DND-41 (cell line): ENCODE results near the gene TAF1B.
A peak's percentile ranks its signal among the peaks of the same experiment; 100 is the strongest.

Experiments
- ATAC-seq: fragments of 200-7000 bp; cut with Tn5 transposase; 3 replicates; pipeline ENCODE4 v1.9.1; 2021; ENCODE audit warnings: low read depth; ENCODE audit not compliant: insufficient read depth
- DNase-seq: peaks from one replicate; pipeline ENCODE4 v3.0.0-alpha.2; 2020
- H2AFZ ChIP-seq: 2 replicates; pipeline ENCODE4 v1.6.0; 2012; ENCODE audit warnings: low read depth, low read length
- H3K27ac ChIP-seq: 2 replicates; pipeline ENCODE4 v1.5.1; 2012; ENCODE audit warnings: low read length, inconsistent platforms
- H3K27me3 ChIP-seq: fragments of 200-600 bp; sonication (generic); 2 replicates; pipeline ENCODE4 v1.6.0; 2012; ENCODE audit warnings: low read length, mild to moderate bottlenecking, inconsistent platforms; ENCODE audit not compliant: insufficient read depth, poor library complexity
- H3K36me3 ChIP-seq: 2 replicates; pipeline ENCODE4 v1.5.1; 2012; ENCODE audit warnings: low read length, inconsistent platforms; ENCODE audit not compliant: insufficient read depth
- H3K4me1 ChIP-seq: 2 replicates; pipeline ENCODE4 v1.5.1; 2012; ENCODE audit warnings: mild to moderate bottlenecking, low read length; ENCODE audit not compliant: insufficient read depth
- H3K4me2 ChIP-seq: 2 replicates; pipeline ENCODE4 v1.6.0; 2012; ENCODE audit warnings: mild to moderate bottlenecking, moderate library complexity, low read length, inconsistent platforms; ENCODE audit not compliant: insufficient read depth
- H3K4me3 ChIP-seq, 2 experiments: fragments of 200-600 bp in 1 of 2; shearing (Covaris generic) in 1 of 2; 2 replicates each; pipeline ENCODE4 v1.5.1; 2012 to 2016; ENCODE audit warnings: inconsistent platforms in 2 of 2, low read length in 2 of 2, mild to moderate bottlenecking in 2 of 2, low read depth in 1 of 2, moderate library complexity in 1 of 2
- H3K79me2 ChIP-seq: 2 replicates; pipeline ENCODE4 v1.6.0; 2012; ENCODE audit warnings: low read length, inconsistent platforms; ENCODE audit not compliant: insufficient read depth
- H3K9ac ChIP-seq: 2 replicates; pipeline ENCODE4 v1.6.0; 2012; ENCODE audit warnings: low read depth, mild to moderate bottlenecking, inconsistent platforms, low read length, moderate library complexity
- H3K9me3 ChIP-seq: 2 replicates; pipeline ENCODE4 v1.5.1; 2012; ENCODE audit warnings: low read length, moderate library complexity, mild to moderate bottlenecking, inconsistent platforms; ENCODE audit not compliant: insufficient read depth, severe bottlenecking
- H4K20me1 ChIP-seq: 2 replicates; pipeline ENCODE4 v1.6.0; 2012; ENCODE audit warnings: low read length; ENCODE audit not compliant: insufficient read depth
- CTCF ChIP-seq: IDR thresholded peaks from 2 replicates; pipeline ENCODE4 v1.5.1; 2012; ENCODE audit warnings: borderline replicate concordance, low read length, moderate library complexity, mild to moderate bottlenecking; ENCODE audit not compliant: poor library complexity, severe bottlenecking; ENCODE audit errors: extremely low read depth
- EZH2 ChIP-seq: IDR thresholded peaks from 3 replicates; pipeline ENCODE4 v1.6.1; 2012; ENCODE audit warnings: borderline replicate concordance, low read depth, mild to moderate bottlenecking, moderate library complexity, low read length, inconsistent platforms; ENCODE audit not compliant: severe bottlenecking

TAF1B gene

GRCh38 chr2:9799011-9799596 is 44.2 kb upstream of the TAF1B start:
- H3K27ac ChIP-seq: no peak overlapping the region
- no peak for TF ChIP-seq EZH2
- no peak for TF ChIP-seq CTCF
- no peak overlapping the region for H3K4me3 ChIP-seq
- no peak overlapping the region for H3K4me2 ChIP-seq
- no peak for DNase-seq
- H3K27me3 ChIP-seq: no peaks in the 10 kb centered on the region
- peak; percentile 16; the same call in 2 of the 3 replicates for ATAC-seq
- H3K9ac ChIP-seq: no peak overlapping the region
- H3K9me3 ChIP-seq: no peaks in the 10 kb centered on the region
- no peaks in the 10 kb centered on the region; the same call in 1 of the 2 replicates for H4K20me1 ChIP-seq
- H2AFZ ChIP-seq: no peak overlapping the region
- no peaks in the 10 kb centered on the region for H3K79me2 ChIP-seq
- peaks cover 3% of the 10 kb centered on the region; the same call in 1 of the 2 replicates for H3K4me1 ChIP-seq
- H3K36me3 ChIP-seq: no peaks in the 10 kb centered on the region

- H3K79me2 ChIP-seq: no peaks in the 10 kb centered on the region
- ATAC-seq (peak; percentile 98), DNase-seq (peak; percentile 85)
- peaks cover 5% of the 10 kb centered on the region for H3K27me3 ChIP-seq
- H2AFZ ChIP-seq: 0 out of 2 replicates have a peak overlapping the region, but pooled peaks have one; percentile 20
- H3K4me2 ChIP-seq: peak overlapping the region; percentile 17
- H3K4me1 ChIP-seq: peaks cover 3% of the 10 kb centered on the region; the same call in 1 of the 2 replicates
- TF ChIP-seq CTCF: peak; percentile 98
- no peak for TF ChIP-seq EZH2
- no peak overlapping the region for H3K27ac ChIP-seq
- H3K36me3 ChIP-seq: no peaks in the 10 kb centered on the region
- no peak overlapping the region for H3K9ac ChIP-seq
- H3K9me3 ChIP-seq: no peaks in the 10 kb centered on the region
- no peaks in the 10 kb centered on the region; the same call in 1 of the 2 replicates for H4K20me1 ChIP-seq
- H3K4me3 ChIP-seq: no peak overlapping the region
These were observed 43.3 kb upstream of the TAF1B start for GRCh38 chr2:9799729-9800632.

GRCh38 chr2:9800639-9800974 is 42.7 kb upstream of the TAF1B start:
- H3K9ac ChIP-seq: no peak overlapping the region

More at GRCh38 chr2:9800639-9800974, 42.7 kb upstream of the TAF1B start:
- H3K9me3 ChIP-seq: no peaks in the 10 kb centered on the region
- no peak for DNase-seq
- no peak overlapping the region for H3K4me3 ChIP-seq
- no peak overlapping the region for H2AFZ ChIP-seq
- no peak for ATAC-seq
- no peaks in the 10 kb centered on the region for H3K79me2 ChIP-seq
- H4K20me1 ChIP-seq: no peaks in the 10 kb centered on the region; the same call in 1 of the 2 replicates
- no peak for TF ChIP-seq CTCF
- TF ChIP-seq EZH2: no peak
- no peak overlapping the region for H3K27ac ChIP-seq
- H3K4me1 ChIP-seq: peaks cover 3% of the 10 kb centered on the region; the same call in 1 of the 2 replicates
- H3K36me3 ChIP-seq: no peaks in the 10 kb centered on the region
- peaks cover 5% of the 10 kb centered on the region for H3K27me3 ChIP-seq
- H3K4me2 ChIP-seq: no peak overlapping the region
